Right renal pelvis (tissue), 4 donors: ENCODE data around the gene IFT22. TPM values are rescaled to one million over a fixed set of nuclear protein-coding genes. Genes with fewer than 3 reads are reported as not detected.
"Not testable (repeated sequence)": the region's sequence is repeated elsewhere in the genome, so short reads cannot be mapped to it uniquely, and the experiment has no call there.

Experiments used
- DNase-seq, 4 donors: peaks; one replicate each; pipeline ENCODE4 v3.0.0-alpha.2; 2013; ENCODE audit warnings: low read depth in 4 of 4, low spot score in 3 of 4, missing footprints in 1 of 4
- polyA plus RNA-seq, 4 donors: library from polyadenylated mRNA; unstranded; fragments of 120-200 nt; gene quantifications; one replicate each; pipeline ENCODE4 v1.2.1, GENCODE V29; 2013; ENCODE audit not compliant: insufficient read length in 4 of 4

IFT22 gene
- 10 to 100 TPM; 72.8 to 78.8 (median 75.2) TPM for polyA plus RNA-seq

DNA sequence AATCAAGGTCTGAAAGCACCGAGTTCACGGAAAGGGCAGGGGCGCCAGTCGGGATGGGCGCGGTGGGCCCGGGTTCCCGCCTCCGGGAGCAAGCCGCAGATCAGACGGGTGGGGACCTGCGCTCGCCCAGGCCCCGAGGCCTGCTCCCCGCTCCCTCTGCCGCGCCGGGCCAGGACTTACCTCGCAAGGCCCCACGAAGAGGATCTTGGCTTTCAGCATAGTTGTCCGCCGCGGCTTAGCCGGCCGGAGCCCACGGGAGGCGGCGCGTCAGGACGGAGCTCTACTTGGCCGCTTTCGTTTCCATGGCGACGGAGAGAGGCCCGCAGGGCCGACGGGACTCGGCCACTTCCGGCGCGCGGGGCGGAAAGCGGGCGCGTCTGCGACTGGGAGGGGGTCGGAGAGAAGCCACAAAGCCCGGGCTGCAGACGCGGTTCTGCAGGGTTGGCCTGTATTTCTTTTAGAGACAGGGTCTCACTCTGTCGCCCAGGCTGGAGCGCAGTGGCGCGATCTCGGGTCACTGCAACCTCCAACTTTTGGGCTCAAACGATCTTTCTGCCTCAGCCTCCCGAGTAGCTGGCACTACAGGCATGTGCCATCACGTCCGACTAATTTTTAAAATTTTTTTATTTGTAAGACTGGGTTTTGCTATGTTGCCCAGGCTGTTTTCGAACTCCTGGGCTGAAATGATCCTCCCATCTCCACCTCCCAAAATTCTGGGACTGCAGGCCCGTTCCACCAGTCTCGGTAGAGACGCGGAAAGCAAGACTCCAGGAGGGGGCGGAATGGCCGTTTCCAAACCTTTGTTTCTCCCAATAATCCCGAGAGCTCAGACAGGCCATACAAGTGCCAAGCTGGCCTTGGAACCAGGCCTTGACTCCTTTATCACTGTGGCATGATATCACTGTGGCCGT, at the start of gene IFT22:
Gene IFT22, minus strand, starts transcription at position 322 of the 911 bp plus-strand sequence. Its CDS starts 103 bp downstream, at position 219.
- peak; percentile 89 to 94 (median 92) for DNase-seq

DNA sequence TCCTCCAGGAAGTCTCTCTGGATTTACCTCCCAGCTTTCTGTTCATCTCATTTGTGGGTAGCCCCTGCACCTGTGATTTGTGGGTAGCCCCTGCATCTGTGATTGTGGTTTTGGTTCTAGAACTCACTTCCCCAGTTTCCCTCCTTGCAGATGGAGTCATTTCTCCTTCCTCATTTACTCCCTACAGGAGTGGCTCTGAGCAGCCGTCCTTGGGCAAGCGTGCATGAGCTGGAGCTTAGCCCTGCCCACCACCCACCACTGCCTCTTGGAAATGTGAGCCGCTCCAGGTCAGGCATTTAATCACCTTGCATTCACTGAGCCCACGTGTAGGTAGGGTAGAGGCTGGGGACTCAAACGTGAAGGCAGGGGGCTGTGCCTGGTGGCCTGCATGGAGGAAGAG, 49.2 kb upstream of the IFT22 start:
- DNase-seq, result no peak

DNA sequence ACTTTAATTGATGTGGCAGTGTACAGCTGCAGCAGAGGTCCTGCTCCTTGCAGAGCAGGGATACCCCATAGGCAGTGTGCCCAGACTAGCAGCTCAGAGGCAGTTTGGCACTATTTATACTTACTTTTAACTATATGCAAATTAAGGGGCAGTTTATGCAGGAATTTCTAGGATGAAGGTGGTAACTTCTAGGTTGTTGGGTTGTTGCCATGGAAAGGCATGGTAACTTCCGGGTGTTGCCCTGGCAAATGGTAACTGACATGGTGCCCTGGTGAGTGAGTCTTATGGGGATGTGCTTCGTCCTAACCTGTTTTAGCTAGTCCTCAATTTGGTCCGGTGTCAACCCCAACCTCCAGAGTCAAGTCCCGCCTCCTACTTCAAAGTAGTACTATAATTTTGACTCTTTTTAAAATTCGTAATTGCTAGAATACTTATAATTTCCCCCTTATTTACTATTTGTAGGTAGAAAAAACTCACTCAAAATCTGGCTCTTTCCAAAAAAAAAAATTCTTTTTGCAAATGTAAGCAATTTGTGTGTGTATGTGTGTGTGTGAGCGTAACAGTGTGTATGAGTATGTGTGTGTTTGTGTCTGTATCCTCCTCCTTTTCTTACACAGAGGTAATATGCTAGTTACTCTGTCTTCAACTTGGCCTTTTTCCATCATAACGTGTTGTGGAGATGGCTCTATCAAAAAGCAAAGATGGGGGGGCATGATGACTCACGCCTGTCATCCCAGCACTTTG, 47.0 kb upstream of the IFT22 start:
- no peak for DNase-seq

DNA sequence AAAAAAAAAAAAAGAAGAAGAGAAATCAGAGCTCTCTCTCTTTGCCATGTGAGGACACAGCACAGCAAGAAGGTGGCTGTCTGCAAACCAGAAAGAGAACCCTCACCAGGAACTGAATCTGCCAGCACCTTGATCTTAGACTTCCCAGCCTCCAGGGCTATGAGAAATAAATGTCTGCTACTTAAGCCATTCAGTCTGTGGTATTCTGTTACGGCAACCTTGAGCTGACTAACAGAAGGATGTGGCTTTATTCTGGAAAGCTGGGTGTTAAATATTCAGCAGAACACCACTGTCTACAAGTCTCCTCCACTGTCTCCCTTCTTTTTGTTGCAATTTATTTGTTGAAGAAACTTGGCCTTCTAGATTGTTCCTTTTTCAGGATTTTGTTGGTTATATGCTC, 46.1 kb upstream of the IFT22 start:
- DNase-seq, result no peak

DNA sequence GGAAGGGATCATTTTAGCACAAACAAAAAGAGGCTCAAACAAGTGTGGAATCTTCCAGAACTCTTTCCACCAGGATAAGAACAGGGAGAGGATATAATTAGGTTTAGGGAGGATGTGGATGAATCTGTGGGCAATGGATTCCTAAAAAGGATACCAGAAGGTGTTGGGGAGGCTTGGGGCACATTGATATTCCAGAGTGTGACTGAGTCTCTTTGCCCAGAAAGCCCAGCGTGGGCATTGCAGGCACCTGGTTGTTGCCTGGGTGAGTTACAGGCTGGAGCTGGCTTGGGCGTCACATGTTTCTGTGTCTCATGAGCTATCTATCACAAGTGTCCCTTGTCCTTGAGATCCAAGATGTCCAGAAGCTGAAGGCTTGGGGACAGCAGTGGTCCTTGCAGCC, 44.3 kb upstream of the IFT22 start:
- DNase-seq, result no peak

DNA sequence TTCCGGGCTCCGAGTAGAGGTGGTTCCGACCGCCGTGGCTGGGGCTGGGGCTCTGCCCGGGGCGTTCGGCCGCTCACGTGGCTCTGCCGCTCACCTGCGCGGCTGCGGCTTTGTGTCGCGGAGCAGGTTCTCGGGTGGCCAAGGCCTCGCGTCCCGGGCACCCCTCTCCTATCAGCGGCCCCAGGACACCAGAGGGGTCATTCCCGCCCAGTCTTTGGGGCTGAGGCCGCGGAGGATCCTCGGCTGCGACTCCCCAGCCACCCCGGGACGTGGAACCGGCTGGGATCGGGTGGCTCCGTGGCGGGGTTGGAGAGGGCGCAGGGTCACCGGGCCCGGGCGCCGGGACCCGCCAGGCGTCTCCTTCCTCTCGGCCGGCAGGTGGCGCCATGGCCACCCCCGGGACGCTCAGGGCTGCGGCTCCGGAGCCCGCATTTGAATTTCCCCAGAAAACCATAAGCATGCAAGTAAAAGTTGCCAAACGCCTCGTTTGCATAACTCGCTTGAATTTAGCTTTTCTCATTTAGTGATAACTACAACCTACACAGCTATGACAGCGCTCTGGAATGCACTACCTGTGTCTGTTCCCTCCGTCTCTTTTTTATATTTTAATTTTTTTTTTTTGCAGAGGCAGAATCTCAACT, 42.2 kb upstream of the IFT22 start:
- peak in 2 of 4 donors; percentile 65 to 74 for DNase-seq

DNA sequence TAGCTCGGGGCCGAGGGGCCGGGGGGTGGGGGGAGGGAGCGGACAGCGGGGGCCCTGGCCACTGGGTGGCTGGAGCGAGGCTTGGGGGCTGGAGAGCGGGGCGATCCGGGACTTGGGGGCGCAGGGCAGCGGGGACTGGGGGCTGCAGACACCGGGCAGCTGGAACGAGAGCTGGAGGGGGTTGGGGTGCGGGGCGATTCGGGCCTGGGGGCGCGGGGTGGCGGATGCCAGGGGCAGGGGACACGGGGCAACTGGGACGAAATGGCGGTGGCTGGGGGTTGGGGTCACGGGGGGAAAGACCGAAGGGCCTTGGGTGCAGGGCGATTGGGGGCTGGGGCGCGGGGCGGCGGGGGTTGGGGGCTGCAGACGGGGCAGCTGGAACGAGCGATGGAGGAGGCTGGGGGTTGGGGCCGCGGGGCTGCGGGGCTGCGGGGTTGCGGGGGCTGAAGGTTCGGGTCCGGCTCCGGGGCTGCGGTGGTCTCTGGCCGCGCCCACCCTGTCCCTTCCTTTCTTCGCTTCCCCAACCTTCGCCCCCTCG, 41.7 kb upstream of the IFT22 start:
- DNase-seq, result no peak

DNA sequence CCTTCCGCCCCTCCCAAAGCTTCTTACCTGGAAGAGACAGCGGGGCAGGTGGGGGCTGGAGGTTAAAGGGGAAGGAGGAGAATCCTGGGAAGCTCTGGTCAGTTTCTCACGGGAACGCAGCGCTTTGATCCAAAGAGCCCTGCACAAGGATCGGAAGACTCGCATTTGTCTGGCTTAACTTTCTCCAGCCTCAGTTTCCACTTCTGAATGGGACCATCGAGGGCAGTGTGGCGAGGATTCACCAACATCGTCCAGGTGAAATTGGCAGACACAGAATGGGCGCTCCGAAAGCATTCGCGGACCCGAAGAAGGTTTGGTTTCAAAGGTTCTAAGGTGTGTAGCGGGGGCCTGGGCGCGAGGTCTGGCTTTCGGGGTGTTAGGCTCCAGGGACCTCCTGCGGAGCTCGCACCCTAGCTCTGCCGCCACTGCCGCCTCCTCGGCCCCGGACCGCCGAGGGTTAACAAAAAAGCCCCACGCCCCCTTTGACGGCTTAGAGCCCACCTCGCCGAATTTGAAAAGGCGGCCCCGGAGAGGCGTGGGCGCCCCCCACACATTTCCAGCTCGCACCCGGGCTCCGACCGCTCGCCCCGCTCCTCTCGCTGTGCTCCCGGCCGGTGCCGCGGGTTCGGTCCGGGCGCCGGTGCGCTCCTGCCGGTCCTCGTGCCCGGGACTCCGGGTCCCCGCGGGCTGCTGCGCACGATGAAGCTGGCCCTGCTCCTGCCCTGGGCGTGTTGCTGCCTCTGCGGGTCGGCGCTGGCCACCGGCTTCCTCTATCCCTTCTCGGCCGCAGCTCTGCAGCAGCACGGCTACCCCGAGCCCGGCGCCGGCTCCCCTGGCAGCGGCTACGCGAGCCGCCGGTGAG, 41.0 kb upstream of the IFT22 start, which contains the start of gene COL26A1:
Gene COL26A1, plus strand, starts transcription at position 542 of the 862 bp plus-strand sequence. Its CDS starts 158 bp downstream, at position 700.
- no peak for DNase-seq

DNA sequence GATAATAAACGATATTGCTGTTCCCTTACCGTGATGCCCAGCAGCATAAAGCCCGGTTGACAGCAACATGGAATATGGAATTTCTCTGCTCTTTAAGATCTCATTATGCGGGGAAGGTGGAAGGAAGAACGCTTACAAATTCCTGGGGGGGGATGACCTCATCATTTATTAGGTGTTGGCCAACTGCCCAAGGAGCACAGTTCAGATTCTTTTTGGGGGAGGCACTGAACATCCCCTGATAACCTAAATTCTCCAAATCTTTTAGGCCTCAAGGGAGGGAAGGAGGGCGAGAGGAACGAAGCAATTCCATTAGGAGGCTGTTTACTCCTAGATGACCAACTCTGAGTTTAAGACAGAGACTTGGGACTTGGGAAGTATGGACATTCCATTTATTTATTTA, 35.8 kb upstream of the IFT22 start:
- DNase-seq, result no peak

DNA sequence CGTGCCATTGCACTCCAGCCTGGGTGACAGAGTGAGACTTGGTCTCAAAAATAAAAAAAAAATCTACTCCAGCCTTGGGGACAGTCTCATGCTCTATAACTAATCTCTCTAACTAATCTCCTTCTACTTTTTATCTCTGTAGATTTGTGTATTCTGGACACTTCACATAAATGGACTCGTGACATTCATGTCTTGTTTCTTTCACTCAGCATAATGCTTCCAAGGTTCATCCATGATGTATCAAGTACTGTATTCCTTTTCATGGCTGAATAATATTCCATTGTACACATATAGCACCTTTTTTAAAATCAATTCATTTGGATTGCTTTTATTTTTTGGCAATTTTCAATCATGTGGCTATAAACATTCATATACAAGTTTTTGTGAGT, 31.3 kb upstream of the IFT22 start:
- no peak for DNase-seq

DNA sequence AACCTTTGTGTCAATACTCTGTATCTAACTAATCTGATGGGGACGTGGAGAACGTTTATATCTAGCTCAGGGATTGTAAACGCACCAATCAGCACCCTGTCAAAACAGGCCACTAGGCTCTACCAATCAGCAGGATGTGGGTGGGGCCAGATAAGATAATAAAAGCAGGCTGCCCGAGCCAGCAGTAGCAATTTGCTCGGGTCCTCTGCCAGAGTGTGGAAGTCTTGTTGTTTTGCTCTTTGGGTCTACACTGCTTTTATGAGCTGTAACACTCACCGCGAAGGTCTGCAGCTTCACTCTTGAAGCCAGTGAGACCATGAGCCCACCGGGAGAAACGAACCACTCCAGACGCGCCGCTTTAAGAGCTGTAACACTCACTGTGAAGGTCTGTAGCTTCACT, 27.7 kb upstream of the IFT22 start:
- DNase-seq, result not testable (repeated sequence)

DNA sequence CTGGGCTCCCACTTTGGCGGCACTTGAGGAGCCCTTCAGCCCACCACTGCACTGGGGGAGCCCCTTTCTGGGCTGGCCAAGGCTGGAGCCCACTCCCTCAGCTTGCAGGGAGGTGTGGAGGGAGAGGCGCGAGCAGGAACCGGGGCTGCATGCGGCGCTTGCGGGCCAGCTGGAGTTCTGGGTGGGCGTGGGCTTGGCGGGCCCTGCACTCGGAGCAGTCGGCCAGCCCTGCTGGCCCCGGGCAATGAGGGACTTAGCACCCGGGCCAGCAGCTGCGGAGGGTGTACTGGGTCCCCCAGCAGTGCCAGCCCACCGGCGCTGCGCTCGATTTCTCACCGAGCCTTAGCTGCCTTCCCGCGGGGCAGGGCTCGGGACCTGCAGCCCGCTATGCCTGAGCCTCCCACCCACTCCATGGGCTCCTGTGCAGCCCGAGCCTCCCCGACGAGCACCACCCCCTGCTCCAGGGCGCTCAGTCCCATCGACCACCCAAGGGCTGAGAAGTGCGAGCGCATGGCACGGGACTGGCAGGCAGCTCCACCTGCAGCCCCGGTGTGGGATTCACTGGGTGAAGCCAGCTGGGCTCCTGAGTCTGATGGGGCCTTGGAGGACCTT, 26.9 kb upstream of the IFT22 start:
- DNase-seq, result not testable (repeated sequence)

DNA sequence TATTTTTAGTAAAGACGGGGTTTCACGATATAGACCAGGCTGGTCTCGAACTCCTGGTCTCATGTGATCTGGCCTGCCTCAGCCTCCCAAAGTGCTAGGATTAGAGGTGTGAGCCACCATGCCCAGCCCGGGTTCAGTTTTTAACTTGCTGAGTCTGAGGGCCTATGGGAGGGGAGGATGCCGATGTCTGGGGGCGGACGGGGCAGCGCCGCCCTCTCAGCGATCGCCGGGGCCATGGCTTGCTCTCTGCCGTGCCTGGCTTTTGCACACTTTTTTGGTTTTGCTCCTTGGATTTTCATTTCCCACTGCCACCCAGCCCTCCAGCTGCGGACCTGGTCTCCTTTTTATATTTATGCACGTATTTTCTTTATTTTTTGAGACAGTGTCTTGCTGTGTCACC, 25.9 kb upstream of the IFT22 start:
- no peak for DNase-seq

DNA sequence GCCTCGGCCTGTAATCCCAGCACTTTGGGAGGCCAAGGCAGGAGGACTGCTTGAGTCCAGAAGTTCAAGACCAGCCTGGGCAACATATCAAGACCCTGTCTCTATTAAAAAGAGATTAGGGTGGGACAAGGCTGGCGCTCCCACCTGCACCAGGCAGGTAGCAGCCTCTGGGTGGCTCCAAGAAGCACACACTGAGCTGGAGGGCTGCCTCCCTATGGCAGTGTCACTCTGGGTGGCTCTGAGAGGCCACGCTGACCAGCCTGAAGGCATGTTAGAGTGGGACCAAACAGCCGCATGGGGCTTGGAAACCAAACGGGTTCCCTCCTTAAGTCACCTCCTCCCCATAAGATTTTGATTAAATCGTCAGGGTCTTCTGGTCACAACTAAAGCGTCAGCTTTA, 21.3 kb upstream of the IFT22 start:
- no peak for DNase-seq

DNA sequence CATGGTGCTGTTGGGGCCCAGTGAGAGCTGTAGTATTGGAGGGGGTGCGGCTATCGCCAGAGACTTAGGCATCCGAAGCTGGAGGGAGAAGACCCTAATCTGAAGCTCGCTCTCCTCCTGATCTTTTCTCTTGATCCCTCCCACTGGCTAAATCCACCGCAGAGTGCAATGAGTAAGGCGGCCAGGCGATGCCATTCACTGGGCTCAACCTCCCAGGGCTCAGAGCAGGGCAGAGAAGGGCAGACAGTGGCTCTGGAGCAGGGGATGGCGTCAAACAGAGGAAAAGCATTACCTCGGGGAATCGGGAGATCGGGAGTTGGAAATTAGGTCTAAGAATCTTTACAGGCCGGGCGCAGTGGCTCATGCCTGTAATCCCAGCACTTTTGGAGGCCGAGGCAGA, 18.8 kb upstream of the IFT22 start:
- DNase-seq, result no peak

DNA sequence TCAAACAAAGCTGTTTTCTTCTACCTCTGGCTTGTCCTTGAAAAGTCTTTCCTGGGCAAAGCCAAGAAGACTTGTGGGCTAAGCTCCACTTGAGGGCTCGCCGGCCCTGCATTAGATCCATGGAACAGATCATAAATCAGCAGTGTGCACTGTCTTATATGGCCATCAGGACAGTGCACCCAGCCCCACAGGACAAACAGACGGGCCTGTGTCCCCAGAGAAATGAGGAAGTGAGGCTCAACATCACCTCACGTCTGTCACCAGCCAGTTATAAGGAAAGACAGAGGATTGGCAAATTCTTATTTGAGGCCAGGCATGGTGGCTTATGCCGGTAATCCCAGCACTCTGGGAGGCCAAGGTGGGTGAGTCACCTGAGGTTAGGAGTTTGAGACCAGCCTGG, 12.3 kb upstream of the IFT22 start:
- no peak for DNase-seq

DNA sequence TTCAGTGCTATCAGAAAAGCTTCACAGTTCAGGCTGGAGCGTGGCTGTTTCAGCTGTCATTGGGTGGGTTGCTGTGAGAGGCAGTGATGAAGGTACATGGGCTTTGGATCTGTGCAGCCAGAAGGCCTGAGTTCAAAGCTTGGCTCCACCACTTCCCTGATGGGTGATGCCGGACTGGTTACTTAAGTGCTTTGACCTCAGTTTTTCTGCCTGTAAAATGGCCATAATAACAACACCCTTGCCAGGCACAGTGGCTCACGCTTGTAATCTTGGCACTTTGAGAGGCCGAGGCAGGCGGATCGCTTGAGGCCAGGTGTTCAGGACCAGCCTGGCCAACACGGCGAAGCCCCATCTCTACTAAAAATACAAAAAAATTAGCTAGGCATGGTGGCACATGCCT, 10.4 kb upstream of the IFT22 start:
- DNase-seq, result no peak

DNA sequence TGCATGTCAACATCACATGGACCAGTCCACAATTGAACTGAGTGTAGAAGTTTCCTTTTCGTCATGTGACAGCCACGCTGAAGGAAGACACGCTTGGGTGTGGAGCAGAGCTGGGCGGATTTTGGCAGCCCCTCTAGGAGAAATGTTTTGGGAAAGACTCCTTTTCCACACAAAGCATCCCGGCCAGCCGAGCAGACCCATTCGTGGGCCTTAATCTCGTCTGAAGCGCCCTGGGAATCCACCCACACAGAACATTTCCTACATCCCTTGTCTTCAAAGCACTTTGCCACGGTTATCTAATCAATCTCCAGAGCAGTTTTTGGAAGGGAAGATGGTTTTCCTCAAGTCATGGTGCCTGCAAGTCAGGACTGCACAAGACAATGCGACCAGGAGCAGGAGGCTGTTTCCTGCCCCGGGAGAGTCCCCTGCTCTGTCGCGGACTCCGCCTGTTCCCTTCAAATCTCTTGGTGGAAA, 8.4 kb upstream of the IFT22 start:
- no peak for DNase-seq

DNA sequence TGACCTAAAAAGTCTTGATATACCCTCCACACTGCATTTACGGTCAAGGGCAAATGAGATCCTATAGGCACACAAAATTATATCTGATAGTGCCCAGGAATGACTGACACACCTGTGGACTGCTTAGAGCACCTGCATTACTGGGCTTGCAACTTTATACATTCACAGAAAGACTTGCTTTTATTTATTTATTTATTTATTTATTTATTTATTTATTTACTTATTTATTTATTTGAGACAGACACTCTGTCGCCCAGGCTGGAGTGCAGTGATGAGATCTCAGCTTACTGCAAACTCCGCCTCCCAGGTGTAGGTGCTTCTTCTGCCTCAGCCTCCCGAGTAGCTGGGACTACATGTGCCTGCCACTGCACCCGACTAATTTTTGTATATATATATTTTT, 6.5 kb upstream of the IFT22 start:
- DNase-seq, result no peak
